Sciatic nerve (tissue), 2 donors: ENCODE measurements around the gene HES3. TPM values are rescaled to one million over a fixed set of nuclear protein-coding genes. Genes with fewer than 3 reads are reported as not detected.

Source experiments
- ATAC-seq: fragments of 200-7000 bp; cut with Tn5 transposase; one replicate; pipeline ENCODE4 v1.9.1; 2020; ENCODE audit warnings: mild to moderate bottlenecking, moderate library complexity
- DNase-seq: peaks from one replicate; pipeline ENCODE4 v3.0.0-alpha.2; 2020; ENCODE audit warnings: low spot score
- intact Hi-C: fragments of 100-400 bp; cut with DNase I; formaldehyde crosslinking; loops from one replicate; pipeline ENCODE4 v1.14.2; 2022
- total RNA-seq: library from RNA; stranded (reverse); fragmentation: NEBNext Ultra II Directional; extraction: Animal tissue kit (Norgen Biotek cat#: 25700); gene quantifications from one replicate; pipeline ENCODE4 v1.2.1, GENCODE V29; 2021
- donor health status: DM: no; HTN: no; CAD: no.
- donor health status: DM: no; HTN: no; CAD: no.

Gene HES3, protein sequence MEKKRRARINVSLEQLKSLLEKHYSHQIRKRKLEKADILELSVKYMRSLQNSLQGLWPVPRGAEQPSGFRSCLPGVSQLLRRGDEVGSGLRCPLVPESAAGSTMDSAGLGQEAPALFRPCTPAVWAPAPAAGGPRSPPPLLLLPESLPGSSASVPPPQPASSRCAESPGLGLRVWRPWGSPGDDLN
- total RNA-seq = not detected

GRCh38 chr1:6243993-6244392 is at the start of gene HES3:
TSS of gene HES3 (plus strand) at chr1:6244179. CDS start at chr1:6244366, 187 bp downstream.
- DNase-seq (no peak), ATAC-seq (no peak)
- intact Hi-C loops = loop anchor here (10.0 kb wide), 1 partner anchor 191 kb away; no protein-coding TSS in a partner anchor

GRCh38 chr1:6197746-6198427 is 46.1 kb upstream of the HES3 start:
- intact Hi-C loops = no loop called here
- DNase-seq (no peak), ATAC-seq (no peak)

GRCh38 chr1:6198646-6199297 is 45.2 kb upstream of the HES3 start:
- intact Hi-C loops = no loop called here
- DNase-seq (no peak), ATAC-seq (no peak)

DNA sequence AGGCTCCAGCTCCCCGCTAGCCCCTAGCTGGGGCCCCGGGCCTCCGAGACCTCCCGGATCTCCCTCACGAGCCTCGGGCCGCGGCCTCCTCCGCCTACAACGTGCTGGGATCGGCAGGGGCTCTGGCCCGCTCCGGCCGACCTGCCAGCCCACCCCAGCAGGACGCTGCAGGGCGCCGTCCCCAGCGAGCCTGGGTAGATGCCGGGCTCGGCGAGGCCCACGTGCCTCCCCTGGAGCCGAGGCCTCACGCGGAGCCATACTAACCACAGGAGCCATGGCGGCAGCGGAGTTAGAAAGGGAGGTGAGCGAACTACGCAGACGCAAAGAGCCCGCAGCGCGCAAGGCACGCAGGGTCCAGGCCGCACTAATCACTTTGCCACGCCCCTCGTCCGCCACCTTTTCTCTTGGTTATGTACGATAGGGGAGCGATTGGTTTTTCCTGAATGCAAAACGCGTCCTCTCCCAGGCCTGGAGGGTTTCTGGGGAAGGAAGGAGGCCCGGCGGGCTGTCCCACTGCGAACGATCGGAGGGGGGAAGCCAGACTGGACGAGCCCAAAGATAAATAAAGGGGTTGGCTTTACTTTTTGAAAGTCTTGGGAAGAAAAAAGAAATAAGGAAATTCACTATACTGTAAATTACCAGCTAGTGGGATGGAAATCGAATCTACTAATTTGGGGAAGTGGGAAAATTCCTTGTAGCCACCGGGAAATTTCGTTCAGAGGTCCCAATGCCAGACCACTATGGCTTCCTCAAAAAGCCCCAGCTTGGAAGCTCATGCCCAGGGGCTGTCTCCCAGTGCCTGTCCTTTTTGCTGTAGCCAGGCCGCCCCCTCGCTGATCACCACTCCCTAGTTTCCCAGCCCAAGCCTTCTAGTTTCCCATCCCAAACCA is 44.4 kb upstream of the HES3 start, which contains the start of gene RPL22:
Gene RPL22, minus strand, starts transcription at position 298 of the 890 bp plus-strand sequence. Its CDS starts 22 bp downstream, at position 276.
- peak; percentile 99 for ATAC-seq
- DNase-seq = peak; percentile 98
- intact Hi-C loops = no loop called here

DNA sequence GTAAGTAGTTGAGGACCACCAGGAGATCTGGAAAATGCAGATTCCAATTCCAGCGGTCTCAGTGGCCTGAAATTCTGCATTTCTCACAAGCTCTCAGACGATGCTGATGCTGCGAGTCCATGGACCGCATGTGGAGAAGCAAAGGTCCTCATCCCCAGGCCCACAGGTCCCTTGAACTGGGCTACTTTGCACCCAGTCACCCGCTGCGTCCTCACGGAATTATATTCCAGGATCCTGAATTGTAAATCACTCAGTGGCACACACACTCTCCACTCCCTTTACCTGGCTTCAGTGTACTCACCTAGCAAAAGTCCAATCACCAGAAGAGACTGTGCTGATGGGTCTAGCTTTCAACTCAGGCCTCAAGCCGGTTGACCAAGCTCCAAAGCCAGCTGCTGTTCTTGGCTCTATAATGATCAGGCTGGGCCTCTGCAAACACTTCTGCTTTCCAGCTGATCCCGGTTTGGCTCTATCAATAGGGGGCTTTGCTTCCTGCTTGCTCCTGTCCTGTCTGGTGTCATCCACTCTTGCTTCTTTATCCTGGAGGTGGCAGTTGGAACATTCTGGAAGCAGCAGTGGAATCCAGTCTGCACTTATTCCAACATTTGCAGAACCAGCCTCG is 43.7 kb upstream of the HES3 start:
- ATAC-seq (no peak), DNase-seq (no peak)
- intact Hi-C loops = no loop called here

GRCh38 chr1:6202256-6202655 is 41.7 kb upstream of the HES3 start:
- ATAC-seq (no peak), DNase-seq (no peak)
- intact Hi-C loops = no loop called here

- intact Hi-C loops = no loop called here
- ATAC-seq (peak; percentile 33), DNase-seq (no peak)
Observed at GRCh38 chr1:6205849-6206519, 38.0 kb upstream of the HES3 start, which contains the start of gene RNF207. TSS of gene RNF207 (plus strand) at chr1:6206119. CDS start at chr1:6206536, 417 bp downstream.

DNA sequence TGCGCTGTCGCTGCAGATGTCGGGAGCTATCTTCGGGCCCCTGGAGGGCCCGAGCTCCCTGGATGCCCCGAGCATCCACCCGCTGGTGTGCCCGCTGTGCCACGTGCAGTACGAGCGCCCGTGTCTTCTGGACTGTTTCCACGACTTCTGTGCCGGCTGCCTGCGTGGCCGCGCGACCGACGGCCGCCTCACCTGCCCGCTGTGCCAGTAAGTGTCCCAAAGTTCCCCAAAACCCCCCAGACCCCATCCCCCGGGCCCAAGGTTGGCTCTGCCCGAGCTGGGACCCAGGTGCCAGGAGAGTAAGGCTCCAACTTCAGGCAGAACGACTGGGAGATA is 37.5 kb upstream of the HES3 start:
- ATAC-seq (no peak), DNase-seq (no peak)
- intact Hi-C loops = no loop called here

DNA sequence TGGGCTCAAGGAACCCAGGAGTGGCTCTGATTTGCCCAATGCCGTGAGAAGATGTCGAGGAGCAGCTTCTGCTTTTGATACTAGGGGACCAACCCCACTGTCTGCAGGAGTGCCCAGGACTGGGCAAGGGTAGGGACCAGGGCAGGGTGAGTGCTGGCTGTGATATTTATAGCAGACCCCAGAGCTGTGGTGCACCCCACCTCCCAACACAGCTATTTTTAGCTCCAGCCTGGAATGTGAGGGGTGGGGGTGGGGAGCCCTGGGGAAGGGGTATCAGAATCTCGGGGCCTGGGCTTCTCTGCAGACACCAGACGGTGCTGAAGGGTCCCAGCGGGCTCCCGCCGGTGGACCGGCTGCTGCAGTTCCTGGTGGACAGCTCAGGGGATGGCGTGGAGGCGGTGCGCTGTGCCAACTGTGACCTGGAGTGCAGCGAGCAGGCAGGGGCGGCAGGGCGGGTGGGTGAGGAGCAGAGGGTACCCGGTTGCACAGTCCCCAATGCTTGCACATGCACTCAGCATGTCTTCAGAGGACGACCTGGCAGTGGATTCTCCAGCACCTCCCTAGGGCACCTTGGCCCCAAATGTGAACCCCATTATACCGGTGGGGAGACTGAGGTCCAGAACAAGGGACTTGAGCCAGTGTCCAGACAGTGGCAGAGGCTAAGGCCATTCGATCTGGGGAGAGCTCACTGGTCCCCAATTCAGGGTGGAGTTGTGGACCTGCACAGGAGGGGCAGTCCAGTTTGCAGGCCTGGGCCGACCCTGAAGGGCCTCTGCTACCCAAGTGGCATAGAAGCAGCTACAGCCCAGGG is 36.7 kb upstream of the HES3 start:
- no peak for ATAC-seq
- intact Hi-C loops = no loop called here
- no peak for DNase-seq

DNA sequence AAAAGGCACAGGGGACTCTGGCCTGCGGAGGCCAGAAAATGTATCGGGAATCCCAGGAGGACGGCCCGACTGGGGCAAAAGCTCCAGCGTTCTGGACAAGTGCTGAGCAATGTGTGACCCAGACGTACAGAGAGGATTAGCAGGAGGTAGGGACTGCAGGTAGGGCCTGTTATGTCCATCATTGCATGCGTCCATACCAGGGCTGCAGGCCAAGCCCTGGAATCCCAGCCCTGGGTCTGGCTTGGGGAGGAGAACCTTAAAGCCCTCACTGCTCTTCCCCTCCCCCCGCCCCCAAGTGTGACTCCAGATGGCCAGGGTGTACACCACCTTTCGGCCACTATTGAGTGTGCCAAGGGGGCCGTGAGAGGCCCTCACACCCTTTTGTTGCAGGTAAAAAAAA is 36.1 kb upstream of the HES3 start:
- intact Hi-C loops = no loop called here
- ATAC-seq (no peak), DNase-seq (no peak)

- intact Hi-C loops = no loop called here
- DNase-seq = no peak
- peak; percentile 54 for ATAC-seq
Observed at GRCh38 chr1:6208723-6209660, 35.0 kb upstream of the HES3 start.

GRCh38 chr1:6209661-6210580 is 34.1 kb upstream of the HES3 start:
- ATAC-seq = no peak
- intact Hi-C loops = no loop called here
- DNase-seq = no peak

DNA sequence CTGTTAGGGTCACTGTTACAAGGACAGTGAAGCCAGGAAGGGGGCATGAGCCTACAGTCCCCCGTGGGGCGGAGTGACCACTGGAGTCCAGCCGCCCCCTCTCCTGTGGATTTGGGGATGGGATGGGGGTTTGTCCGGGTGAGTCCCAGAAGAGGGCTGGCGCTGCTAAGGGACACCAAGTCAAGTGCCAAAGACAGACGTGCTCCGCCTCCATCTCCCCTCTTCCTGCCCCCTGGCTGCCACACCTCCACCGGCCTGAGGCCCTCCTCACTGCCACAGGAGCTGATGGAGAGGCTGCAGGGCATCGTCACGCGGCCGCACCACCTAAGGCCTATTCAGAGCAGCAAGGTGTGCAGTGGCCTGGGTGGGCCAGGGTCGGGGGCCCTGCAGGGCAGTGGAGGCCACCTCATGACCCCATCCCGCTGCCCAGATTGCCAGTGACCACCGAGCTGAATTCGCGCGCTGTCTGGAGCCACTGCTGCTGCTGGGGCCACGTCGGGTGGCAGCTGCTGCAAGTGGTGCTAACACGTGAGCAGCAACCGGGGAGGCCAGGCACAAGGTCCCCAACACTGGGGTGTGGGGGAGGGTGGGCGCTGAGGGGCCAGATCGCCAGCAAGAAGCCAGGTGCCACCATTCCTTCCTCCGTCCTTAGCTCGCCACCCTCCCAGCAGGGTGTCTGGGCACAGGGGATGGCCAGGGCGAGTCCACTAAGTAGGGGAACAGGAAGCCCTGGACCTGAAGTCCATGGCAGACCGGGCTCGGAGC is 33.2 kb upstream of the HES3 start:
- DNase-seq (no peak), ATAC-seq (no peak)
- intact Hi-C loops = no loop called here

- intact Hi-C loops = no loop called here
- no peak for ATAC-seq
- no peak for DNase-seq
Observed at GRCh38 chr1:6211731-6212130, 32.2 kb upstream of the HES3 start.
